PC-9 (cell line): ENCODE results near the gene ZNF488. TPM values are rescaled to one million over a fixed set of nuclear protein-coding genes. Genes with fewer than 3 reads are reported as not detected.

Experiments
- BruUV-seq: library from RNA; stranded (reverse); fragments of 400-500 nt; replicated peaks from 2 replicates; lab custom pipeline; 2021; lab: Mats Ljungman, UMichigan
- CTCF ChIA-PET: fragments of 300-600 bp; sonication (Branson Sonifier 250); formaldehyde crosslinking; loops from one replicate; lab custom pipeline; 2022; ENCODE audit warnings: antibody characterized with exemption; lab: Charles Lee
- POLR2A ChIA-PET: fragments of 300-600 bp; sonication (Branson Sonifier 250); formaldehyde crosslinking; loops from one replicate; lab custom pipeline; 2022; ENCODE audit warnings: antibody characterized with exemption; ENCODE audit not compliant: unreplicated experiment; lab: Charles Lee
- DNase-seq, 2 experiments: peaks; one replicate each; pipeline versions ENCODE4 v3.0.0 to v3.0.0-alpha.2; 2015 to 2022; ENCODE audit warnings: mixed read lengths in 1 of 2
- H2AFZ ChIP-seq: fragments of 200-600 bp; sonication (generic); 2 replicates; pipeline ENCODE4 v1.8.1; 2017; ENCODE audit warnings: antibody characterized with exemption
- H3F3A ChIP-seq: fragments of 200-600 bp; sonication (generic); 2 replicates; pipeline ENCODE4 v1.8.1; 2017; ENCODE audit warnings: antibody characterized with exemption, mild to moderate bottlenecking, low read depth; ENCODE audit not compliant: insufficient read depth
- H3K27ac ChIP-seq: fragments of 200-600 bp; sonication (generic); 2 replicates; pipeline ENCODE4 v1.6.1; 2016; ENCODE audit warnings: mixed run types
- H3K27me3 ChIP-seq: fragments of 200-600 bp; sonication (generic); 2 replicates; pipeline ENCODE4 v1.6.1; 2016; ENCODE audit warnings: low read depth, mixed run types; ENCODE audit not compliant: insufficient read depth
- H3K36me3 ChIP-seq: fragments of 200-600 bp; sonication (generic); 2 replicates; pipeline ENCODE4 v1.6.1; 2016; ENCODE audit warnings: low read depth, mixed run types
- H3K4me1 ChIP-seq: fragments of 200-600 bp; sonication (generic); replicated peaks from 2 replicates; pipeline ENCODE4 v1.6.1; 2016; ENCODE audit warnings: mixed run types; ENCODE audit not compliant: insufficient read depth
- H3K4me2 ChIP-seq: fragments of 200-600 bp; sonication (generic); 2 replicates; pipeline ENCODE4 v1.6.1; 2017; ENCODE audit warnings: mixed run types
- H3K4me3 ChIP-seq: fragments of 200-600 bp; sonication (generic); 2 replicates; pipeline ENCODE4 v1.6.1; 2016; ENCODE audit warnings: mixed run types
- H3K79me2 ChIP-seq: fragments of 200-600 bp; sonication (generic); 2 replicates; pipeline ENCODE4 v1.6.1; 2017; ENCODE audit warnings: low read depth, mixed run types
- H3K9me2 ChIP-seq: fragments of 200-600 bp; sonication (generic); 2 replicates; pipeline ENCODE4 v1.8.1; 2017; ENCODE audit warnings: mild to moderate bottlenecking; ENCODE audit not compliant: insufficient read depth
- H3K9me3 ChIP-seq: fragments of 200-600 bp; sonication (generic); 2 replicates; pipeline ENCODE4 v1.8.1; 2016; ENCODE audit warnings: low read depth; ENCODE audit not compliant: insufficient read depth
- H4K20me1 ChIP-seq: fragments of 200-600 bp; sonication (generic); 2 replicates; pipeline ENCODE4 v1.8.1; 2017; ENCODE audit not compliant: insufficient read depth
- EZH2 ChIP-seq: fragments of 200-600 bp; sonication (generic); IDR thresholded peaks from 2 replicates; pipeline ENCODE4 v1.8.0; 2017; ENCODE audit warnings: antibody characterized with exemption, low read depth
- intact Hi-C: fragments of 100-400 bp; cut with micrococcal nuclease; formaldehyde crosslinking; loops from one replicate; pipeline ENCODE4 v1.10.0; 2022; ENCODE audit not compliant: unreplicated experiment
- total RNA-seq: library from RNA; stranded (reverse); gene quantifications from 2 replicates; pipeline ENCODE4 v1.2.3, GENCODE V29; 2021
- TF ChIP-seq, protein P1 (sequence below): fragments of 200-600 bp; sonication (generic); conservative IDR thresholded peaks from 2 replicates; pipeline ENCODE4 v1.6.1; 2017; ENCODE audit warnings: mixed run types, antibody characterized with exemption, mild to moderate bottlenecking, moderate library complexity

Gene ZNF488
- total RNA-seq, 1 experiment from 2014 or later: 18.1 TPM

- TF ChIP-seq EZH2: no peak
- TF ChIP-seq, protein P1, sequence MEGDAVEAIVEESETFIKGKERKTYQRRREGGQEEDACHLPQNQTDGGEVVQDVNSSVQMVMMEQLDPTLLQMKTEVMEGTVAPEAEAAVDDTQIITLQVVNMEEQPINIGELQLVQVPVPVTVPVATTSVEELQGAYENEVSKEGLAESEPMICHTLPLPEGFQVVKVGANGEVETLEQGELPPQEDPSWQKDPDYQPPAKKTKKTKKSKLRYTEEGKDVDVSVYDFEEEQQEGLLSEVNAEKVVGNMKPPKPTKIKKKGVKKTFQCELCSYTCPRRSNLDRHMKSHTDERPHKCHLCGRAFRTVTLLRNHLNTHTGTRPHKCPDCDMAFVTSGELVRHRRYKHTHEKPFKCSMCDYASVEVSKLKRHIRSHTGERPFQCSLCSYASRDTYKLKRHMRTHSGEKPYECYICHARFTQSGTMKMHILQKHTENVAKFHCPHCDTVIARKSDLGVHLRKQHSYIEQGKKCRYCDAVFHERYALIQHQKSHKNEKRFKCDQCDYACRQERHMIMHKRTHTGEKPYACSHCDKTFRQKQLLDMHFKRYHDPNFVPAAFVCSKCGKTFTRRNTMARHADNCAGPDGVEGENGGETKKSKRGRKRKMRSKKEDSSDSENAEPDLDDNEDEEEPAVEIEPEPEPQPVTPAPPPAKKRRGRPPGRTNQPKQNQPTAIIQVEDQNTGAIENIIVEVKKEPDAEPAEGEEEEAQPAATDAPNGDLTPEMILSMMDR: no peak
- no peaks in the 10 kb centered on the region for H3K36me3 ChIP-seq
- H3K4me2 ChIP-seq: no peak overlapping the region
- intact Hi-C loops: no loop called here
- DNase-seq: no peak
- H3K27ac ChIP-seq: no peak overlapping the region
- H3K9me2 ChIP-seq: no peaks in the 10 kb centered on the region
- H3K4me3 ChIP-seq: no peak overlapping the region
- peaks cover 16% of the 10 kb centered on the region for H3K27me3 ChIP-seq
- no peaks in the 10 kb centered on the region for H3F3A ChIP-seq
- POLR2A ChIA-PET: no interaction called here
- no peaks in the 10 kb centered on the region for H4K20me1 ChIP-seq
- H3K9me3 ChIP-seq: no peaks in the 10 kb centered on the region
- no peaks in the 10 kb centered on the region; the same call in 1 of the 2 replicates for H3K4me1 ChIP-seq
- no peaks in the 10 kb centered on the region for H3K79me2 ChIP-seq
- BruUV-seq: no TSS peak
- no peak overlapping the region for H2AFZ ChIP-seq
- CTCF ChIA-PET: no interaction called here
Measured at GRCh38 chr10:47333532-47333931, 50.6 kb downstream of the ZNF488 start.

GRCh38 chr10:47332946-47333345 is 51.1 kb downstream of the ZNF488 start:
- Histone ChIP-seq H3F3A (no peaks in the 10 kb centered on the region), H3K9me2 (no peaks in the 10 kb centered on the region), H3K27ac (no peak overlapping the region), H3K4me2 (no peak overlapping the region), H3K4me1 (no peaks in the 10 kb centered on the region; the same call in 1 of the 2 replicates), H3K9me3 (no peaks in the 10 kb centered on the region), H3K79me2 (no peaks in the 10 kb centered on the region), H3K36me3 (no peaks in the 10 kb centered on the region), H4K20me1 (no peaks in the 10 kb centered on the region), H2AFZ (no peak overlapping the region), H3K4me3 (no peak overlapping the region), H3K27me3 (peaks cover 16% of the 10 kb centered on the region)
- ChIA-PET POLR2A (interaction anchor here (0.7 kb wide), 1 partner anchor 321 kb away, joined by 4 read pairs; no protein-coding TSS in a partner anchor), CTCF (no interaction called here)
- intact Hi-C loops: no loop called here
- TF ChIP-seq, protein P1: no peak
- no peak for TF ChIP-seq EZH2
- no peak for DNase-seq
- BruUV-seq: no TSS peak

DNA sequence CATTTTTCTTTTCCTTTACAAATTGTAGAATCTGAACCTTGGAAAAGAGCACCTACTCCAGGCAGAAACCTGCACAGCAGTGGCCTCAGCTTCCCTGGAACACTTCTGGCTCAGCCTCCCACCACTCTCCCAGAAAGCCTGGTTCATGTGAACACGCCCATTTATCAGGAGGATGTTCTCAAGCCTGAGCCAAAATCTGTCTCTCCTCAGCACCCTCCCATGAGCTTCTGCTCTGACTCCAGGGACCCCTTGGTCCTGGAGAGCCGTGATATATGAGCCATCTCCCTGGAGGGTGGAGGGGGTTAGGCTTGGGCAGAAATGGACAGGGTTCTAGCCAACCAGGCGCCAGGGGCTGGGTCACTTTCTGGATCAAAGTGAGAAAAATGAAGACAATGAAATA is 51.7 kb downstream of the ZNF488 start:
- H3K27ac ChIP-seq: no peak overlapping the region
- intact Hi-C loops: no loop called here
- no peaks in the 10 kb centered on the region for H3K36me3 ChIP-seq
- no TSS peak for BruUV-seq
- H3K4me3 ChIP-seq: no peak overlapping the region
- TF ChIP-seq, protein P1: no peak
- no peak for TF ChIP-seq EZH2
- ChIA-PET POLR2A (interaction anchor here (0.5 to 0.6 kb wide), 2 partner anchors 9 to 777 kb away, joined by 3 to 4 read pairs; no protein-coding TSS in a partner anchor), CTCF (no interaction called here)
- H3K4me2 ChIP-seq: no peak overlapping the region
- H3F3A ChIP-seq: no peaks in the 10 kb centered on the region
- DNase-seq: no peak
- peaks cover 16% of the 10 kb centered on the region for H3K27me3 ChIP-seq
- H3K4me1 ChIP-seq: no peaks in the 10 kb centered on the region; the same call in 1 of the 2 replicates
- H4K20me1 ChIP-seq: no peaks in the 10 kb centered on the region
- no peaks in the 10 kb centered on the region for H3K79me2 ChIP-seq
- no peaks in the 10 kb centered on the region for H3K9me2 ChIP-seq
- no peak overlapping the region for H2AFZ ChIP-seq
- no peaks in the 10 kb centered on the region for H3K9me3 ChIP-seq
